ENCODE results near the gene CORO2B.

The CORO2B gene

GRCh38 chr15:68674975-68675374 is 96.2 kb downstream of the CORO2B start:
- peaks cover 8 to 26% (median 22%) of the 10 kb centered on the region in 4 experiments for H3K4me1 ChIP-seq (ENCODE audit: control extremely low read depth in 1 of 4, control insufficient read depth in 4 of 4, insufficient read depth in 4 of 4, low read length in 3 of 4)
- no peak overlapping the region for H3K27ac ChIP-seq (ENCODE audit: insufficient read depth in 1 of 2, low read depth in 1 of 2, low read length in 2 of 2, poor library complexity in 1 of 2, severe bottlenecking in 2 of 2)
- POLR2A ChIA-PET: interaction anchor here (0.9 kb wide), 1 partner anchor 8 kb away, joined by 3 read pairs; no protein-coding TSS in a partner anchor
- peak overlapping the region in 1 of 7 experiments; percentile 20 for H3K4me3 ChIP-seq (ENCODE audit: control insufficient read depth in 1 of 7, extremely low read depth in 1 of 7, insufficient read depth in 4 of 7, low read depth in 2 of 7, low read length in 6 of 7)
- peak; percentile 44 to 80 (median 78) for DNase-seq
- WGBS (ENCODE audit: insufficient coverage): 3% methylated on average over 5 of the region's 5 CpGs
- no peaks in the 10 kb centered on the region for H3K36me3 ChIP-seq (ENCODE audit: control insufficient read depth in 4 of 4, insufficient read depth in 4 of 4, low read length in 3 of 4)
- H3K27me3 ChIP-seq (replicated peaks in 2 of 5; ENCODE audit: control insufficient read depth in 4 of 5, insufficient read depth in 5 of 5, low read length in 4 of 5): no peaks in the 10 kb centered on the region
- no peaks in the 10 kb centered on the region for H3K9me3 ChIP-seq (ENCODE audit: control extremely low read depth in 1 of 5, control insufficient read depth in 4 of 5, insufficient read depth in 2 of 5, low read depth in 1 of 5, low read length in 4 of 5)
- CTCF ChIA-PET: interaction anchor here (0.9 to 7.9 kb wide), 21 partner anchors 9 to 250 kb away, joined by 3 to 141 read pairs (median 5); no protein-coding TSS in a partner anchor

DNA sequence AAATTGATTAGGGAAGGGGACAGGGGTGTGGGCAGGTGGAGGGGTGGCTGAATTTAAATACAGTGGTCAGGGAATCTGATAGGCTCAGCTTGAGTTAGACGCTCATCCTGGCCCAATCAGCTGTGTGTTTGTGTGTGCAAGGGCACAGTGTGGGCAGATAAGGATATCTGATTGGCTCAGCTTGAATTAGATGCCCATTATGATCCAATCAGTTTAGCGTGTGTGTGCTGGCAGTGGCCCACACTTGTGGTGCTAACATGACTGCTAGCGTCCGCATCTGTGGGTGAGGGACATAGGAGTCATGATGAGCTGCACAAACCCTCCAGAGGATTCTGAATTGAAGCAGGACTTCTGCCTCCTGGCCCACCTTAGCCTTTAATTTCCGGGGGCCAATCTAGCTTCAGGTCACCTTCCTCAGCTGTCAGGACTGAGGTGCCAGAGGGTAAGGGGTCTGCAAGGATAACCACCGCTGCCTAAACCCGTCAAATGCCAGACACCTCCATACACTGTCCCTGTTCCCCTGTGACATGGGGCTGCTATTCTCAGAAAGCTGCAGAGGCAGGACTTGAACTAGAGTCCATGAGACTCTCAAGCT is 97.3 kb downstream of the CORO2B start:
- peak in 1 of 3 donors; percentile 12 for DNase-seq
- Histone ChIP-seq H3K27me3 (replicated peaks in 2 of 5; ENCODE audit: control insufficient read depth in 4 of 5, insufficient read depth in 5 of 5, low read length in 4 of 5) (no peaks in the 10 kb centered on the region), H3K4me1 (ENCODE audit: control extremely low read depth in 1 of 4, control insufficient read depth in 4 of 4, insufficient read depth in 4 of 4, low read length in 3 of 4) (peaks cover 8 to 26% (median 22%) of the 10 kb centered on the region in 4 experiments), H3K36me3 (ENCODE audit: control insufficient read depth in 4 of 4, insufficient read depth in 4 of 4, low read length in 3 of 4) (no peaks in the 10 kb centered on the region), H3K9me3 (ENCODE audit: control extremely low read depth in 1 of 5, control insufficient read depth in 4 of 5, insufficient read depth in 2 of 5, low read depth in 1 of 5, low read length in 4 of 5) (no peaks in the 10 kb centered on the region), H3K4me3 (ENCODE audit: control insufficient read depth in 1 of 7, extremely low read depth in 1 of 7, insufficient read depth in 4 of 7, low read depth in 2 of 7, low read length in 6 of 7) (no peak overlapping the region), H3K27ac (ENCODE audit: insufficient read depth in 1 of 2, low read depth in 1 of 2, low read length in 2 of 2, poor library complexity in 1 of 2, severe bottlenecking in 2 of 2) (no peak overlapping the region)
- POLR2A ChIA-PET: no interaction called here
- CTCF ChIA-PET: interaction anchor here (0.9 to 7.9 kb wide), 10 partner anchors 10 to 173 kb away, joined by 3 to 141 read pairs (median 6); no protein-coding TSS in a partner anchor
- 98% methylated on average over 7 of the region's 7 CpGs for WGBS (ENCODE audit: insufficient coverage)

DNA sequence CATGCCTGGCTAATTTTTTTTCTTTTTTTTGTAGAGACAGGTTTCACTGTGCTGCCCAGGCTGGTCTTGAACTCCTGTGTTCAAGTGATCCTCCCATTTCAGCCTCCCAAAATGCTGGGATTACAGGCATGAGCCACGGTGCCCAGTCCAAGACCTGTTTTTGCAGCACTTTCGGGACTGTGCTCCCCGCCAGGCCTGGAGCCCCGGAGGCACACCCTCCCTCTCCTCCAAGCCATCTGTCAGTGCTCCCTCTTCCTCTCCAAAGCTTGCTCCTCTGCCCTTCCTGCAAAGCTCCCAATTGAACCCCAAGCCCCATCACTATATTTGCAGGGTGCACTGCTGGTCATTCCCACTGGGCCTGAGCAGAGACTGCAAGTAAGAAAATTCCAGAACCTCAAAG is 98.1 kb downstream of the CORO2B start:
- Histone ChIP-seq H3K27ac (ENCODE audit: insufficient read depth in 1 of 2, low read depth in 1 of 2, low read length in 2 of 2, poor library complexity in 1 of 2, severe bottlenecking in 2 of 2) (no peak overlapping the region), H3K36me3 (ENCODE audit: control insufficient read depth in 4 of 4, insufficient read depth in 4 of 4, low read length in 3 of 4) (no peaks in the 10 kb centered on the region), H3K9me3 (ENCODE audit: control extremely low read depth in 1 of 5, control insufficient read depth in 4 of 5, insufficient read depth in 2 of 5, low read depth in 1 of 5, low read length in 4 of 5) (no peaks in the 10 kb centered on the region), H3K4me1 (ENCODE audit: control extremely low read depth in 1 of 4, control insufficient read depth in 4 of 4, insufficient read depth in 4 of 4, low read length in 3 of 4) (peaks cover 8 to 26% (median 22%) of the 10 kb centered on the region in 4 experiments), H3K27me3 (replicated peaks in 2 of 5; ENCODE audit: control insufficient read depth in 4 of 5, insufficient read depth in 5 of 5, low read length in 4 of 5) (no peaks in the 10 kb centered on the region), H3K4me3 (ENCODE audit: control insufficient read depth in 1 of 7, extremely low read depth in 1 of 7, insufficient read depth in 4 of 7, low read depth in 2 of 7, low read length in 6 of 7) (no peak overlapping the region)
- ChIA-PET CTCF (interaction anchor here (1.3 to 7.9 kb wide), 5 partner anchors 23 to 125 kb away, joined by 3 to 141 read pairs (median 8); no protein-coding TSS in a partner anchor), POLR2A (no interaction called here)
- 100% methylated on average over 4 of the region's 4 CpGs for WGBS (ENCODE audit: insufficient coverage)
- no peak for DNase-seq

DNA sequence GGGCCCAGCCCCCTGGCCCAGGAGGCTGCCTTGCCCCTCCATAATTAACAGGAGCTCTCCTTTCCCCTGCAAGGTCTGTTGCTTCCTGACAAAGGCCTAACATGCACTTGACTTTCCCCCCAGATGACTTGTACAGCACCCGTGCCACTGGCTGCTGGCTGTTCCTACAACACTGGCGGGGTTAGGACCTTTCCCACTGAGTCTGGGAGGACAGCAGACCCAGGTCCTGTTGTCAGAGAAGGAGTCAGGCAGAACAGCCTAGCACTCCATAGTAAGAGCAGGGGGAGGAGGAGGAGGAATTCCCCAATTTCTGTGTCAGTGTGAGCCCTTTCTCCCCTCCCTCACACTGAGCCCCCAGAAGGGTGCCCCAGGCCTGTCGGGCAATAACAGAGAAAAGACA is 99.2 kb downstream of the CORO2B start:
- Histone ChIP-seq H3K27ac (ENCODE audit: insufficient read depth in 1 of 2, low read depth in 1 of 2, low read length in 2 of 2, poor library complexity in 1 of 2, severe bottlenecking in 2 of 2) (no peak overlapping the region), H3K36me3 (ENCODE audit: control insufficient read depth in 4 of 4, insufficient read depth in 4 of 4, low read length in 3 of 4) (no peaks in the 10 kb centered on the region), H3K9me3 (ENCODE audit: control extremely low read depth in 1 of 5, control insufficient read depth in 4 of 5, insufficient read depth in 2 of 5, low read depth in 1 of 5, low read length in 4 of 5) (no peaks in the 10 kb centered on the region), H3K27me3 (replicated peaks in 2 of 5; ENCODE audit: control insufficient read depth in 4 of 5, insufficient read depth in 5 of 5, low read length in 4 of 5) (no peaks in the 10 kb centered on the region), H3K4me1 (ENCODE audit: control extremely low read depth in 1 of 4, control insufficient read depth in 4 of 4, insufficient read depth in 4 of 4, low read length in 3 of 4) (peaks cover 8 to 29% (median 22%) of the 10 kb centered on the region in 4 experiments), H3K4me3 (ENCODE audit: control insufficient read depth in 1 of 7, extremely low read depth in 1 of 7, insufficient read depth in 4 of 7, low read depth in 2 of 7, low read length in 6 of 7) (no peak overlapping the region)
- no peak for DNase-seq
- CTCF ChIA-PET: interaction anchor here (0.8 to 7.9 kb wide), 7 partner anchors 23 to 128 kb away, joined by 3 to 141 read pairs (median 8); no protein-coding TSS in a partner anchor
- 81% methylated on average over 2 of the region's 3 CpGs for WGBS (ENCODE audit: insufficient coverage)
- POLR2A ChIA-PET: no interaction called here

DNA sequence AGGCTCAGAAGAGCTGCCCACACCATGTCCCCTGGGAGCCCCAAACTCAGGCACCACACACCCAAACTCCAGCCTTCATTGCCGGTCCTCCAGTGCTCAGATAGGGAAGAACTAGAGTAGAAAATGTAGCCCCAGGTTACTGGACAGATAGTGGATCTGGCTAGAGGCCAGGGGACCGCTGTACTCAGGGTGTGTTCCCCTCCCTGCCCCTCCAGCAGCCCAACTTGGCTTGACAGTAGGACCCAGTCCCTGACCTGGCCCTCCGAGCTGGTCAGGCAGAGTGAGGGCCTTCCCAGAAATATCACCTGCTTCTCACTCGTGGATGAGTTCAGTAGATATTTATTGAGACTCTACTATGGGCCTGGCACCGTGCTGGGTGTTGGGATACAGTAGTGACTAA is 100.0 kb downstream of the CORO2B start:
- Histone ChIP-seq H3K9me3 (ENCODE audit: control extremely low read depth in 1 of 5, control insufficient read depth in 4 of 5, insufficient read depth in 2 of 5, low read depth in 1 of 5, low read length in 4 of 5) (no peaks in the 10 kb centered on the region), H3K4me1 (ENCODE audit: control extremely low read depth in 1 of 4, control insufficient read depth in 4 of 4, insufficient read depth in 4 of 4, low read length in 3 of 4) (peaks cover 8 to 29% (median 21%) of the 10 kb centered on the region in 4 experiments), H3K36me3 (ENCODE audit: control insufficient read depth in 4 of 4, insufficient read depth in 4 of 4, low read length in 3 of 4) (no peaks in the 10 kb centered on the region), H3K27ac (ENCODE audit: insufficient read depth in 1 of 2, low read depth in 1 of 2, low read length in 2 of 2, poor library complexity in 1 of 2, severe bottlenecking in 2 of 2) (no peak overlapping the region), H3K27me3 (replicated peaks in 2 of 5; ENCODE audit: control insufficient read depth in 4 of 5, insufficient read depth in 5 of 5, low read length in 4 of 5) (no peaks in the 10 kb centered on the region), H3K4me3 (ENCODE audit: control insufficient read depth in 1 of 7, extremely low read depth in 1 of 7, insufficient read depth in 4 of 7, low read depth in 2 of 7, low read length in 6 of 7) (no peak overlapping the region)
- ChIA-PET CTCF (interaction anchor here (0.9 to 1.2 kb wide), 2 partner anchors 119 to 128 kb away, joined by 3 to 8 read pairs; no protein-coding TSS in a partner anchor), POLR2A (no interaction called here)
- DNase-seq: no peak
- 100% methylated on average over 1 of the region's 5 CpGs for WGBS (ENCODE audit: insufficient coverage)

GRCh38 chr15:68679161-68679560 is 100.4 kb downstream of the CORO2B start:
- POLR2A ChIA-PET: interaction anchor here (0.6 kb wide), 1 partner anchor 410 kb away, joined by 3 read pairs; no protein-coding TSS in a partner anchor
- DNase-seq: no peak
- CTCF ChIA-PET: interaction anchor here (0.9 to 1.2 kb wide), 2 partner anchors 120 to 129 kb away, joined by 3 to 8 read pairs; no protein-coding TSS in a partner anchor
- 50% methylated on average over 3 of the region's 3 CpGs for WGBS (ENCODE audit: insufficient coverage)
- no peaks in the 10 kb centered on the region for H3K36me3 ChIP-seq (ENCODE audit: control insufficient read depth in 4 of 4, insufficient read depth in 4 of 4, low read length in 3 of 4)
- H3K4me3 ChIP-seq (ENCODE audit: control insufficient read depth in 1 of 7, extremely low read depth in 1 of 7, insufficient read depth in 4 of 7, low read depth in 2 of 7, low read length in 6 of 7): no peak overlapping the region
- H3K27me3 ChIP-seq (replicated peaks in 2 of 5; ENCODE audit: control insufficient read depth in 4 of 5, insufficient read depth in 5 of 5, low read length in 4 of 5): no peaks in the 10 kb centered on the region
- no peak overlapping the region for H3K27ac ChIP-seq (ENCODE audit: insufficient read depth in 1 of 2, low read depth in 1 of 2, low read length in 2 of 2, poor library complexity in 1 of 2, severe bottlenecking in 2 of 2)
- H3K9me3 ChIP-seq (ENCODE audit: control extremely low read depth in 1 of 5, control insufficient read depth in 4 of 5, insufficient read depth in 2 of 5, low read depth in 1 of 5, low read length in 4 of 5): no peaks in the 10 kb centered on the region
- peaks cover 8 to 24% (median 17%) of the 10 kb centered on the region in 4 experiments for H3K4me1 ChIP-seq (ENCODE audit: control extremely low read depth in 1 of 4, control insufficient read depth in 4 of 4, insufficient read depth in 4 of 4, low read length in 3 of 4)

- WGBS (ENCODE audit: insufficient coverage): 97% methylated on average over 4 of the region's 4 CpGs
- Histone ChIP-seq H3K9me3 (ENCODE audit: control extremely low read depth in 1 of 5, control insufficient read depth in 4 of 5, insufficient read depth in 2 of 5, low read depth in 1 of 5, low read length in 4 of 5) (no peaks in the 10 kb centered on the region), H3K4me3 (ENCODE audit: control insufficient read depth in 1 of 7, extremely low read depth in 1 of 7, insufficient read depth in 4 of 7, low read depth in 2 of 7, low read length in 6 of 7) (no peak overlapping the region), H3K36me3 (ENCODE audit: control insufficient read depth in 4 of 4, insufficient read depth in 4 of 4, low read length in 3 of 4) (no peaks in the 10 kb centered on the region), H3K27ac (ENCODE audit: insufficient read depth in 1 of 2, low read depth in 1 of 2, low read length in 2 of 2, poor library complexity in 1 of 2, severe bottlenecking in 2 of 2) (no peak overlapping the region), H3K27me3 (replicated peaks in 2 of 5; ENCODE audit: control insufficient read depth in 4 of 5, insufficient read depth in 5 of 5, low read length in 4 of 5) (no peaks in the 10 kb centered on the region), H3K4me1 (ENCODE audit: control extremely low read depth in 1 of 4, control insufficient read depth in 4 of 4, insufficient read depth in 4 of 4, low read length in 3 of 4) (peaks cover 3 to 16% (median 9%) of the 10 kb centered on the region in 4 experiments)
- ChIA-PET POLR2A (no interaction called here), CTCF (no interaction called here)
- DNase-seq: no peak
These were observed 101.2 kb downstream of the CORO2B start for GRCh38 chr15:68679961-68680371.

Data from common myeloid progenitor, CD34-positive (primary cell).